A549 (cell line): Measurements from ENCODE around the gene ZNF638. TPM values are rescaled to one million over a fixed set of nuclear protein-coding genes. Genes with fewer than 3 reads are reported as not detected.

Experiments
- ATAC-seq, 2 experiments: fragments of 200-7000 bp in 1 of 2; fragments of >200 bp in 1 of 2; cut with Nextera tagmentation in 1 of 2; cut with Tn5 transposase in 1 of 2; 3 replicates each; pipeline versions ENCODE4 v1.8.0 to v1.9.1; 2018 to 2020; ENCODE audit warnings: mild to moderate bottlenecking in 1 of 2, moderate library complexity in 1 of 2
- CTCF ChIA-PET: fragments of 300-600 bp; sonication (Branson Sonifier 250); formaldehyde crosslinking; extraction: SDS; loops from one replicate; lab custom pipeline; 2021; ENCODE audit warnings: antibody characterized with exemption, inconsistent platforms; lab: Yijun Ruan, JAX
- POLR2A ChIA-PET: fragments of 350-600 bp; formaldehyde crosslinking; extraction: SDS; loops from one replicate; lab custom pipeline; 2021; ENCODE audit warnings: antibody characterized with exemption, inconsistent platforms; lab: Yijun Ruan, JAX
- DNase-seq, 2 experiments: peaks; one replicate each; pipeline versions ENCODE4 v3.0.0 to v3.0.0-alpha.2; 2011 to 2016; ENCODE audit warnings: low read depth in 1 of 2, low spot score in 1 of 2
- FAIRE-seq: peaks from 2 replicates; lab custom pipeline; 2011; peaks lifted over from hg19 to GRCh38; lab: Jason Lieb, UNC
- H3K27ac ChIP-seq, 2 experiments: fragments of >200 bp; sonication (Bioruptor Twin); formaldehyde crosslinking; 3 replicates each; pipeline ENCODE4 v1.5.1; 2016 to 2017
- H3K4me1 ChIP-seq: fragments of >200 bp; sonication (Bioruptor Twin); formaldehyde crosslinking; 3 replicates; pipeline ENCODE4 v1.6.1; 2016
- H3K4me2 ChIP-seq: fragments of >200 bp; sonication (Bioruptor Twin); formaldehyde crosslinking; 3 replicates; pipeline ENCODE4 v1.6.1; 2016
- H3K4me3 ChIP-seq: fragments of >200 bp; sonication (Bioruptor Twin); formaldehyde crosslinking; 3 replicates; pipeline ENCODE4 v1.5.1; 2016
- H3K9me3 ChIP-seq: fragments of >200 bp; sonication (Bioruptor Twin); formaldehyde crosslinking; 3 replicates; pipeline ENCODE4 v1.6.1; 2016
- BCL3 ChIP-seq: fragments of >200 bp; sonication (Bioruptor Twin); formaldehyde crosslinking; IDR thresholded peaks from 3 replicates; pipeline ENCODE4 v1.6.1; 2016
- FOSL2 ChIP-seq, 2 experiments: fragments of 450-650 bp in 1 of 2; fragments of >200 bp in 1 of 2; sonication (Bioruptor Twin) in 1 of 2; formaldehyde crosslinking; IDR thresholded peaks; 2 replicates each; pipeline versions ENCODE4 v1.5.0 to v1.6.1; 2016 to 2020; ENCODE audit warnings: mild to moderate bottlenecking in 1 of 2, moderate library complexity in 1 of 2
- FOXS1 ChIP-seq: fragments of 250-450 bp; sonication (Bioruptor Pico); IDR thresholded peaks from 2 replicates; pipeline ENCODE4 v1.5.0; 2020; ENCODE audit warnings: mild to moderate bottlenecking, moderate library complexity
- GATA3 ChIP-seq: IDR thresholded peaks from 2 replicates; pipeline ENCODE4 v1.6.1; 2012; ENCODE audit warnings: borderline replicate concordance
- HOXA7 ChIP-seq: fragments of 250-450 bp; sonication (Bioruptor Pico); IDR thresholded peaks from 2 replicates; pipeline ENCODE4 v1.5.0; 2020; ENCODE audit warnings: mild to moderate bottlenecking, moderate library complexity
- HOXB13 ChIP-seq: fragments of 250-450 bp; sonication (Bioruptor Pico); IDR thresholded peaks from 2 replicates; pipeline ENCODE4 v1.5.0; 2020; ENCODE audit warnings: low read depth, mild to moderate bottlenecking, moderate library complexity
- JUNB ChIP-seq: fragments of >200 bp; sonication (Bioruptor Twin); formaldehyde crosslinking; IDR thresholded peaks from 2 replicates; pipeline ENCODE4 v1.6.1; 2016
- KDM5A ChIP-seq: fragments of 200-600 bp; sonication (generic); IDR thresholded peaks from 2 replicates; pipeline ENCODE4 v1.6.1; 2016; ENCODE audit warnings: antibody characterized with exemption, mild to moderate bottlenecking
- MAX ChIP-seq: IDR thresholded peaks from 2 replicates; pipeline ENCODE4 v1.6.1; 2012
- MYC ChIP-seq: IDR thresholded peaks from 2 replicates; pipeline ENCODE4 v1.6.1; 2012; ENCODE audit warnings: mild to moderate bottlenecking, inconsistent platforms, low read length, improper control_type of control experiment, borderline replicate concordance
- PBX3 ChIP-seq: IDR thresholded peaks from 2 replicates; pipeline ENCODE4 v1.6.1; 2012
- PHF8 ChIP-seq: fragments of 200-600 bp; sonication (generic); IDR thresholded peaks from 2 replicates; pipeline ENCODE4 v1.6.1; 2016; ENCODE audit warnings: low read depth, mild to moderate bottlenecking, antibody characterized with exemption, moderate library complexity, borderline replicate concordance
- RARB ChIP-seq: fragments of 250-450 bp; sonication (Bioruptor Pico); IDR thresholded peaks from 2 replicates; pipeline ENCODE4 v1.8.0; 2021; ENCODE audit warnings: mild to moderate bottlenecking, moderate library complexity
- RFX5 ChIP-seq: fragments of 450-650 bp; IDR thresholded peaks from 2 replicates; pipeline ENCODE4 v1.7.1; 2014; ENCODE audit warnings: antibody characterized with exemption, mild to moderate bottlenecking, moderate library complexity
- RNF2 ChIP-seq: fragments of 200-600 bp; sonication (generic); IDR thresholded peaks from 2 replicates; pipeline ENCODE4 v1.6.1; 2016; ENCODE audit warnings: low read depth, mild to moderate bottlenecking, antibody characterized with exemption, moderate library complexity, borderline replicate concordance
- SREBF2 ChIP-seq: fragments of 450-650 bp; IDR thresholded peaks from 2 replicates; pipeline ENCODE4 v1.6.1; 2014; ENCODE audit warnings: mild to moderate bottlenecking, moderate library complexity
- TP53 ChIP-seq: fragments of 250-450 bp; sonication (Bioruptor Pico); IDR thresholded peaks from 2 replicates; pipeline ENCODE4 v1.5.0; 2021; ENCODE audit warnings: mild to moderate bottlenecking, moderate library complexity
- WGBS: methylation state at CpG from one replicate; pipeline ENCODE4 v1.1.6; 2017; ENCODE audit errors: missing lambda C conversion rate; 5-methylcytosine and 5-hydroxymethylcytosine counted together
- polyA plus RNA-seq, 4 experiments: library from polyadenylated mRNA; depleted of rRNA in 3 of 4; stranded (reverse); fragments of >200 nt; fragmentation: RNase III in 1 of 4; extraction: RNeasy Plus Mini Kit Qiagen cat#74134 plus additional on column Dnase treatment in 1 of 4; gene quantifications; 2 replicates in 3 of 4; 3 replicates in 1 of 4; pipeline ENCODE4 v1.2.3, GENCODE V29; 2011 to 2017
- TF ChIP-seq, protein P1 (sequence below): fragments of >200 bp; sonication (Bioruptor Twin); formaldehyde crosslinking; IDR thresholded peaks from 3 replicates; pipeline ENCODE4 v1.5.1; 2016
- TF ChIP-seq, protein P2 (sequence below): fragments of 250-450 bp; sonication (Bioruptor Pico); IDR thresholded peaks from 2 replicates; pipeline ENCODE4 v1.5.0; 2020; ENCODE audit warnings: low read depth, mild to moderate bottlenecking, moderate library complexity

Gene ZNF638
- polyA plus RNA-seq, 2 of the 4 experiments (the other 2 are of a cell fraction) = 74.2 to 160 TPM

DNA sequence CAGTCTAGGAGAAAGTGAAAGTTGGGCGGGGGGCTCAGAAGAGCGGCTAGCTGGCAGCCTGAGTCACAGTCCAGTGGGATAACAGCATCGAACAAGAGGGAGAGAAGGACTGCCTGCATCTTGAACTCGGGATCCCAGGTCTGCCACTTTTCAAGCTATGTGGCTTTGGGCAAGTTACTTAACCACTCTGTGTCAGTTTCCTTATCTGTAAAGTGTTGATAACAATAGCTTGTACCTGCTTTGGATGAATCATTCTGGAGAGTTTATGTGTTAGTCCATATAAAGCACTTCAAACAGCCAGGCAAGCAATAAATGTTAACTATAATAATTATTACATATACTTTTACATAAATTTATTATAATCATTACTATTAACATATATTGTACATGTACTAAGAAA lies 126.3 kb downstream of the ZNF638 start:
- Histone ChIP-seq H3K4me2 (no peak overlapping the region), H3K4me1 (peaks cover 22% of the 10 kb centered on the region), H3K9me3 (no peaks in the 10 kb centered on the region), H3K4me3 (no peak overlapping the region), H3K27ac (no peak overlapping the region)
- ATAC-seq (no peak), DNase-seq (no peak), FAIRE-seq (no peak)
- WGBS = 67% methylated on average over 4 of the region's 4 CpGs
- TF ChIP-seq SREBF2 (no peak), JUNB (no peak), KDM5A (no peak), HOXA7 (no peak), RNF2 (no peak)
- CTCF ChIA-PET = interaction anchor here (1.3 to 14.8 kb wide), 5 partner anchors 10 to 158 kb away, joined by 3 to 311 read pairs (median 25); no protein-coding TSS in a partner anchor
- POLR2A ChIA-PET = no interaction called here

GRCh38 chr2:71458413-71459083 lies 127.0 kb downstream of the ZNF638 start:
- peaks cover 17% of the 10 kb centered on the region for H3K4me1 ChIP-seq
- no peak for ATAC-seq

DNA sequence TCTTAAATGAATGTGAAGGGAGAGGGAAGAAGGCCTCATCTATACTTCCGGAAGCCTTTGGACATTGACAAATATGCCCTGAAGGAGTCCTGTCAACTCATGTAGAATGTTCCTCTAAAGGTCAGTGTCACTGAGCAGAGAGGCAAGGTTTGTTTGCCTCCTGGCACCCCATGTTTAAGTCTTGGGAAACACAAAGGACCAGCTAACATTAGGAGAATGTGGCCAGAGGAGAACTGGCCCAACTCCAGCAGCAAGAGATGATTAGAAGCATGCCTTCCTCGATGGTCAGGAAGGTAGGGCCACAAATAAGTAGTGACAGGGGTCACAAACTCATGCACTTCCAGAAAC lies 127.5 kb downstream of the ZNF638 start:
- no peak overlapping the region for H3K4me2 ChIP-seq
- no peak for ATAC-seq
- H3K9me3 ChIP-seq = no peaks in the 10 kb centered on the region
- no peak for DNase-seq
- ChIA-PET CTCF (interaction anchor here (1.1 to 14.8 kb wide), 8 partner anchors 11 to 236 kb away, joined by 3 to 311 read pairs (median 28); no protein-coding TSS in a partner anchor), POLR2A (no interaction called here)
- no peak for FAIRE-seq
- no peak overlapping the region for H3K4me3 ChIP-seq
- TF ChIP-seq, protein P1, sequence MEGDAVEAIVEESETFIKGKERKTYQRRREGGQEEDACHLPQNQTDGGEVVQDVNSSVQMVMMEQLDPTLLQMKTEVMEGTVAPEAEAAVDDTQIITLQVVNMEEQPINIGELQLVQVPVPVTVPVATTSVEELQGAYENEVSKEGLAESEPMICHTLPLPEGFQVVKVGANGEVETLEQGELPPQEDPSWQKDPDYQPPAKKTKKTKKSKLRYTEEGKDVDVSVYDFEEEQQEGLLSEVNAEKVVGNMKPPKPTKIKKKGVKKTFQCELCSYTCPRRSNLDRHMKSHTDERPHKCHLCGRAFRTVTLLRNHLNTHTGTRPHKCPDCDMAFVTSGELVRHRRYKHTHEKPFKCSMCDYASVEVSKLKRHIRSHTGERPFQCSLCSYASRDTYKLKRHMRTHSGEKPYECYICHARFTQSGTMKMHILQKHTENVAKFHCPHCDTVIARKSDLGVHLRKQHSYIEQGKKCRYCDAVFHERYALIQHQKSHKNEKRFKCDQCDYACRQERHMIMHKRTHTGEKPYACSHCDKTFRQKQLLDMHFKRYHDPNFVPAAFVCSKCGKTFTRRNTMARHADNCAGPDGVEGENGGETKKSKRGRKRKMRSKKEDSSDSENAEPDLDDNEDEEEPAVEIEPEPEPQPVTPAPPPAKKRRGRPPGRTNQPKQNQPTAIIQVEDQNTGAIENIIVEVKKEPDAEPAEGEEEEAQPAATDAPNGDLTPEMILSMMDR = no peak
- TF ChIP-seq PBX3 = no peak
- no peak for TF ChIP-seq RARB (CRISPR knock-in tag)
- no peak for TF ChIP-seq MAX
- no peak for TF ChIP-seq BCL3
- no peak for TF ChIP-seq FOXS1 (CRISPR knock-in tag)
- no peak for TF ChIP-seq MYC
- TF ChIP-seq, protein P2, sequence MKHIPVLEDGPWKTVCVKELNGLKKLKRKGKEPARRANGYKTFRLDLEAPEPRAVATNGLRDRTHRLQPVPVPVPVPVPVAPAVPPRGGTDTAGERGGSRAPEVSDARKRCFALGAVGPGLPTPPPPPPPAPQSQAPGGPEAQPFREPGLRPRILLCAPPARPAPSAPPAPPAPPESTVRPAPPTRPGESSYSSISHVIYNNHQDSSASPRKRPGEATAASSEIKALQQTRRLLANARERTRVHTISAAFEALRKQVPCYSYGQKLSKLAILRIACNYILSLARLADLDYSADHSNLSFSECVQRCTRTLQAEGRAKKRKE (CRISPR knock-in tag) = no peak
- no peak for TF ChIP-seq PHF8
- TF ChIP-seq HOXA7 = no peak
- TF ChIP-seq FOSL2 (IDR thresholded peaks at IDR 0.05) = no peak
- no peak for TF ChIP-seq FOSL2 (CRISPR knock-in tag; IDR thresholded peaks at IDR 0.05)
- peaks cover 17% of the 10 kb centered on the region for H3K4me1 ChIP-seq
- WGBS = 56% methylated on average over 2 of the region's 2 CpGs
- H3K27ac ChIP-seq = no peak overlapping the region

More at GRCh38 chr2:71458413-71459083, 127.0 kb downstream of the ZNF638 start:
- no peak overlapping the region for H3K27ac ChIP-seq
- H3K9me3 ChIP-seq = no peaks in the 10 kb centered on the region
- ChIA-PET CTCF (interaction anchor here (1.4 to 14.8 kb wide), 4 partner anchors 10 to 235 kb away, joined by 5 to 311 read pairs (median 36); no protein-coding TSS in a partner anchor), POLR2A (no interaction called here)
- no peak overlapping the region for H3K4me2 ChIP-seq
- no peak overlapping the region for H3K4me3 ChIP-seq
- WGBS = 79% methylated on average over 7 of the region's 7 CpGs
- TF ChIP-seq GATA3 = no peak
- TF ChIP-seq HOXB13 (CRISPR knock-in tag) = no peak
- no peak for TF ChIP-seq FOSL2 (IDR thresholded peaks at IDR 0.05)
- TF ChIP-seq FOSL2 (CRISPR knock-in tag; IDR thresholded peaks at IDR 0.05) = no peak
- TF ChIP-seq TP53 (CRISPR knock-in tag) = no peak
- no peak for TF ChIP-seq KDM5A
- no peak for TF ChIP-seq RFX5
- DNase-seq (no peak), FAIRE-seq (no peak)
